H9 (cell line): ENCODE measurements around the gene MSH3. TPM values are rescaled to one million over a fixed set of nuclear protein-coding genes. Genes with fewer than 3 reads are reported as not detected.

Source experiments
- DNase-seq: peaks from one replicate; pipeline ENCODE4 v3.0.0-alpha.2; 2017
- H2AFZ ChIP-seq: one replicate; pipeline ENCODE4 v1.6.1; 2013; ENCODE audit warnings: mild to moderate bottlenecking, low read length, control low read depth, moderate library complexity
- H2AK5ac ChIP-seq: 2 replicates; pipeline ENCODE4 v1.6.1; 2013; ENCODE audit warnings: low read length, control low read depth, mixed read lengths; ENCODE audit not compliant: insufficient read length
- H2BK120ac ChIP-seq: one replicate; pipeline ENCODE4 v1.6.1; 2013; ENCODE audit warnings: low read depth, mild to moderate bottlenecking, low read length, control low read depth, inconsistent platforms; ENCODE audit not compliant: poor library complexity, severe bottlenecking
- H2BK12ac ChIP-seq: 2 replicates; pipeline ENCODE4 v1.6.1; 2013; ENCODE audit warnings: low read length, control low read depth, mixed read lengths, low read depth; ENCODE audit not compliant: insufficient read length
- H2BK15ac ChIP-seq: 2 replicates; pipeline ENCODE4 v1.6.1; 2013; ENCODE audit warnings: low read depth, low read length, control low read depth
- H2BK20ac ChIP-seq: one replicate; pipeline ENCODE4 v1.6.1; 2013; ENCODE audit warnings: low read depth, mild to moderate bottlenecking, low read length, control low read depth, inconsistent platforms; ENCODE audit not compliant: poor library complexity, severe bottlenecking
- H2BK5ac ChIP-seq: 2 replicates; pipeline ENCODE4 v1.6.1; 2013; ENCODE audit warnings: low read length, control low read depth, mixed read lengths; ENCODE audit not compliant: insufficient read length
- H3K14ac ChIP-seq: 2 replicates; pipeline ENCODE4 v1.6.1; 2013; ENCODE audit warnings: low read length, control low read depth; ENCODE audit not compliant: insufficient read depth
- H3K18ac ChIP-seq: 2 replicates; pipeline ENCODE4 v1.6.1; 2013; ENCODE audit warnings: low read depth, mild to moderate bottlenecking, mixed read lengths, low read length, control low read depth; ENCODE audit not compliant: insufficient read length
- H3K23ac ChIP-seq: 2 replicates; pipeline ENCODE4 v1.6.1; 2013; ENCODE audit warnings: low read length, control low read depth, mixed read lengths, low read depth; ENCODE audit not compliant: insufficient read length
- H3K23me2 ChIP-seq: 2 replicates; pipeline ENCODE4 v1.6.1; 2013; ENCODE audit warnings: low read depth, mild to moderate bottlenecking, mixed read lengths, low read length, control low read depth; ENCODE audit not compliant: insufficient read length, poor library complexity, severe bottlenecking
- H3K27ac ChIP-seq: 2 replicates; pipeline ENCODE4 v1.5.1; 2013; ENCODE audit warnings: low read length, control low read depth, mixed read lengths, low read depth; ENCODE audit not compliant: insufficient read length
- H3K27me3 ChIP-seq: 2 replicates; pipeline ENCODE4 v1.6.1; 2013; ENCODE audit warnings: low read length, control low read depth, inconsistent platforms; ENCODE audit not compliant: insufficient read depth
- H3K4ac ChIP-seq: 2 replicates; pipeline ENCODE4 v1.6.1; 2013; ENCODE audit warnings: low read depth, mild to moderate bottlenecking, control low read depth, inconsistent platforms, low read length, moderate library complexity
- H3K4me1 ChIP-seq: 2 replicates; pipeline ENCODE4 v1.6.1; 2013; ENCODE audit warnings: low read length, control low read depth, inconsistent platforms; ENCODE audit not compliant: insufficient read depth
- H3K4me2 ChIP-seq: 2 replicates; pipeline ENCODE4 v1.6.1; 2013; ENCODE audit warnings: low read length, control low read depth, mixed read lengths; ENCODE audit not compliant: insufficient read length, insufficient read depth
- H3K56ac ChIP-seq: 2 replicates; pipeline ENCODE4 v1.6.1; 2013; ENCODE audit warnings: low read depth, mild to moderate bottlenecking, mixed read lengths, low read length, control low read depth; ENCODE audit not compliant: insufficient read length
- H3K79me1 ChIP-seq: 2 replicates; pipeline ENCODE4 v1.6.1; 2013; ENCODE audit warnings: low read depth, mild to moderate bottlenecking, moderate library complexity, low read length, control low read depth, inconsistent platforms; ENCODE audit not compliant: insufficient read depth, poor library complexity, severe bottlenecking
- H3K79me2 ChIP-seq: 2 replicates; pipeline ENCODE4 v1.6.1; 2013; ENCODE audit warnings: low read length, control low read depth, inconsistent platforms; ENCODE audit not compliant: insufficient read depth
- H3K9ac ChIP-seq: 2 replicates; pipeline ENCODE4 v1.6.1; 2013; ENCODE audit warnings: low read length, control low read depth, mixed read lengths; ENCODE audit not compliant: insufficient read length; ENCODE audit errors: extremely low read depth
- H3K9me3 ChIP-seq: one replicate; pipeline ENCODE4 v1.6.1; 2013; ENCODE audit warnings: low read depth, low read length, inconsistent platforms; ENCODE audit not compliant: control insufficient read depth
- H3T11ph ChIP-seq: one replicate; pipeline ENCODE4 v1.6.1; 2013; ENCODE audit warnings: mild to moderate bottlenecking, low read length, control low read depth, inconsistent platforms
- H4K20me1 ChIP-seq: one replicate; pipeline ENCODE4 v1.6.1; 2013; ENCODE audit not compliant: control insufficient read depth, insufficient read length, insufficient read depth
- H4K5ac ChIP-seq: 2 replicates; pipeline ENCODE4 v1.6.1; 2013; ENCODE audit warnings: low read depth, mild to moderate bottlenecking, mixed read lengths, low read length, control low read depth; ENCODE audit not compliant: insufficient read length
- H4K8ac ChIP-seq: replicated peaks from 2 replicates; pipeline ENCODE4 v1.6.1; 2013; ENCODE audit warnings: low read length, control low read depth, mixed read lengths, low read depth; ENCODE audit not compliant: insufficient read length
- H4K91ac ChIP-seq: 2 replicates; pipeline ENCODE4 v1.6.1; 2013; ENCODE audit warnings: low read depth, mild to moderate bottlenecking, moderate library complexity, mixed read lengths, low read length, control low read depth; ENCODE audit not compliant: insufficient read length
- H3K27ac Mint-ChIP-seq, 3 experiments: 2 replicates in 2 of 3; 3 replicates in 1 of 3; pipeline ENCODE4 v1.8.0; 2020 to 2021; ENCODE audit warnings: mixed read lengths in 3 of 3, mild to moderate bottlenecking in 1 of 3, moderate library complexity in 1 of 3
- H3K27me3 Mint-ChIP-seq: 2 replicates; pipeline ENCODE4 v1.8.0; 2021; ENCODE audit warnings: low read depth, mild to moderate bottlenecking, moderate library complexity, mixed read lengths
- H3K36me3 Mint-ChIP-seq, 3 experiments: 2 replicates in 2 of 3; 3 replicates in 1 of 3; pipeline ENCODE4 v1.8.0; 2020 to 2021; ENCODE audit warnings: low read depth in 3 of 3, mixed read lengths in 3 of 3; ENCODE audit not compliant: insufficient read depth in 1 of 3
- H3K4me1 Mint-ChIP-seq, 2 experiments: 2 replicates each; pipeline ENCODE4 v1.8.0; 2020; ENCODE audit warnings: mixed read lengths in 2 of 2
- H3K4me3 Mint-ChIP-seq, 2 experiments: 2 replicates in 1 of 2; 3 replicates in 1 of 2; pipeline ENCODE4 v1.8.0; 2020 to 2021; ENCODE audit warnings: mild to moderate bottlenecking in 2 of 2, mixed read lengths in 2 of 2, moderate library complexity in 1 of 2
- H3K9me3 Mint-ChIP-seq, 2 experiments: 2 replicates in 1 of 2; 3 replicates in 1 of 2; pipeline ENCODE4 v1.8.0; 2020; ENCODE audit warnings: mild to moderate bottlenecking in 2 of 2, mixed read lengths in 2 of 2, moderate library complexity in 1 of 2
- WGBS: extraction: QIAGEN DNeasy Blood & Tissue Kit; methylation state at CpG from one replicate; pipeline ENCODE4 v1.1.7; 2013; ENCODE audit warnings: missing lambda C conversion rate, low lambda C conversion rate, mixed read lengths; ENCODE audit not compliant: insufficient read length; ENCODE audit errors: extremely low coverage; 5-methylcytosine and 5-hydroxymethylcytosine counted together
- total RNA-seq: library from RNA; stranded (reverse); gene quantifications from 2 replicates; pipeline ENCODE4 v1.2.1, GENCODE V29; 2021
- TF ChIP-seq, protein P1 (sequence below): fragments of 200-600 bp; sonication (generic); conservative IDR thresholded peaks from 3 replicates; pipeline ENCODE4 v1.8.0; 2021; ENCODE audit warnings: antibody characterized with exemption, mild to moderate bottlenecking

Gene MSH3
- total RNA-seq, 1 experiment from 2014 or later = 17.3 TPM

DNA sequence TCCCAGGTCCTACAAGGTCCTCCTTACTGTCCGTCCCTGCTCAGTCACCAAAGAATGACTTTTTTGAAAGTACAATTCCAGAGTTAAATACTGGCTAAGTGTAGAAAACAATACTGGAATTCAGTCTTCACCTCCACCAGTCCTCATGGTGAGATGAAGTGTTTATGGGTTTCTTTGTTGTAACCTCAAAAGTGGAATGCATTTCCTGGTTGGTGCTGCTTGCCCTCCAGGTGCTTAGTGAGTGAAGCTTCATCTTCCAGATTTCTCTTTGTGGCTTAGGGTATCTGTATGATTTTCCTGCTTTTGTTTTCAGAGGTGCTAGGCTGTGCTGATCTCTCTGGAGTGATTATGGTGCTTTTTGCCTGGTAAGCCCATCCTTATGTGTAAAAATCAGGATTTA, 49.8 kb downstream of the MSH3 start:
- H2BK12ac ChIP-seq = no peak overlapping the region
- H2AK5ac ChIP-seq = peak overlapping the region; percentile 59
- H3K4me2 ChIP-seq = no peak overlapping the region
- no peak overlapping the region for H2AFZ ChIP-seq
- H3K27ac ChIP-seq = peak overlapping the region; percentile 47
- H4K8ac ChIP-seq = no peak overlapping the region
- TF ChIP-seq, protein P1, sequence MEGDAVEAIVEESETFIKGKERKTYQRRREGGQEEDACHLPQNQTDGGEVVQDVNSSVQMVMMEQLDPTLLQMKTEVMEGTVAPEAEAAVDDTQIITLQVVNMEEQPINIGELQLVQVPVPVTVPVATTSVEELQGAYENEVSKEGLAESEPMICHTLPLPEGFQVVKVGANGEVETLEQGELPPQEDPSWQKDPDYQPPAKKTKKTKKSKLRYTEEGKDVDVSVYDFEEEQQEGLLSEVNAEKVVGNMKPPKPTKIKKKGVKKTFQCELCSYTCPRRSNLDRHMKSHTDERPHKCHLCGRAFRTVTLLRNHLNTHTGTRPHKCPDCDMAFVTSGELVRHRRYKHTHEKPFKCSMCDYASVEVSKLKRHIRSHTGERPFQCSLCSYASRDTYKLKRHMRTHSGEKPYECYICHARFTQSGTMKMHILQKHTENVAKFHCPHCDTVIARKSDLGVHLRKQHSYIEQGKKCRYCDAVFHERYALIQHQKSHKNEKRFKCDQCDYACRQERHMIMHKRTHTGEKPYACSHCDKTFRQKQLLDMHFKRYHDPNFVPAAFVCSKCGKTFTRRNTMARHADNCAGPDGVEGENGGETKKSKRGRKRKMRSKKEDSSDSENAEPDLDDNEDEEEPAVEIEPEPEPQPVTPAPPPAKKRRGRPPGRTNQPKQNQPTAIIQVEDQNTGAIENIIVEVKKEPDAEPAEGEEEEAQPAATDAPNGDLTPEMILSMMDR = no peak
- no peak overlapping the region for H2BK5ac ChIP-seq
- H3T11ph ChIP-seq = no peak overlapping the region
- no CpG with 5 or more reads among the region's 1 CpG for WGBS
- no peak for DNase-seq
- no peak overlapping the region for H3K23ac ChIP-seq
- H3K56ac ChIP-seq = no peak overlapping the region
- no peak overlapping the region for H2BK20ac ChIP-seq
- Mint-ChIP-seq H3K4me3 (no peak overlapping the region), H3K4me1 (peaks cover 6 to 24% of the 10 kb centered on the region in 2 experiments), H3K27me3 (no peaks in the 10 kb centered on the region), H3K27ac (peak overlapping the region; percentile 67 to 93 (median 91); a peak in 6 of 7 replicates), H3K36me3 (peaks cover 9 to 20% (median 16%) of the 10 kb centered on the region in 3 experiments), H3K9me3 (no peaks in the 10 kb centered on the region)
- H3K4ac ChIP-seq = no peak overlapping the region
- H3K79me2 ChIP-seq = no peaks in the 10 kb centered on the region
- no peak overlapping the region for H4K91ac ChIP-seq
- no peak overlapping the region for H3K9ac ChIP-seq
- 0 out of 2 replicates have a peak overlapping the region, but pooled peaks have one; percentile 81 for H3K14ac ChIP-seq
- H4K20me1 ChIP-seq = no peaks in the 10 kb centered on the region
- H2BK120ac ChIP-seq = no peak overlapping the region
- H3K27me3 ChIP-seq = no peaks in the 10 kb centered on the region
- H3K79me1 ChIP-seq = no peaks in the 10 kb centered on the region
- H4K5ac ChIP-seq = peak overlapping the region; percentile 56
- H3K18ac ChIP-seq = peak overlapping the region; percentile 53
- H3K23me2 ChIP-seq = no peaks in the 10 kb centered on the region
- H2BK15ac ChIP-seq = no peak overlapping the region; the same call in 1 of the 2 replicates
- H3K9me3 ChIP-seq = no peaks in the 10 kb centered on the region
- peaks cover 7% of the 10 kb centered on the region; the same call in 1 of the 2 replicates for H3K4me1 ChIP-seq
